ENCODE data around the gene CCDC88C. TPM values are rescaled to one million over a fixed set of nuclear protein-coding genes. Genes with fewer than 3 reads are reported as not detected.

Gene CCDC88C
- total RNA-seq, 1 donor from 2014 or later = 17.8 TPM

DNA sequence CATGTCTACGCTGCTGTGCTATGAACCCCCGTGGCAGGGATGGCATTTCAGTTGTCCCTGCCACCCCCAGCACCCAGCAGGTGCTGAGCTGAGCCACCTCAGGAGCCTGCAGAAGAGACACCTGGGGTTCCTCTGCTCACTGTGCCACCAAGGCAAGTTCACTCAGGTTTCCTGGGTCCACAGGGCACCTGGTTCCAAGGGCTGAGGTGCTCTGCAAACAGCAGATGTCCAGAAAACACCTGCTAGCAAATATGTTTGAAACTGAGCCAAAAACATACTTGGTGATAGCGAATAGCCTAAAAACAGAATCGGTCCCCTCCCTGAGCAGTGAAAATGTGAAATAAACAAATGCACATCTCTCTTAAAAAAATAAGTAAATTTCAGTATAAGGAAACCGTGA, 137.5 kb downstream of the CCDC88C start:
- no peaks in the 10 kb centered on the region for H3K9me3 Mint-ChIP-seq
- no peaks in the 10 kb centered on the region for H3F3A ChIP-seq (ENCODE audit: low read depth)
- no peak overlapping the region for H2AFZ ChIP-seq (replicated peaks)
- no peaks in the 10 kb centered on the region for H3K4me1 Mint-ChIP-seq
- no peaks in the 10 kb centered on the region for H3K79me2 ChIP-seq (ENCODE audit: low read depth)
- no peaks in the 10 kb centered on the region for H3K27me3 ChIP-seq
- DNase-seq (ENCODE audit: low spot score) = no peak
- H3K36me3 Mint-ChIP-seq = peaks cover 32% of the 10 kb centered on the region
- no peak overlapping the region for H3K4me3 ChIP-seq
- no peaks in the 10 kb centered on the region for H3K36me3 ChIP-seq
- H3K27me3 Mint-ChIP-seq (ENCODE audit: insufficient read depth, low read depth) = no peaks in the 10 kb centered on the region
- H3K4me2 ChIP-seq = no peak overlapping the region
- no peaks in the 10 kb centered on the region for H3K4me1 ChIP-seq
- H3K9me3 ChIP-seq (ENCODE audit: low read depth) = no peaks in the 10 kb centered on the region
- H3K4me3 Mint-ChIP-seq = no peak overlapping the region
- no peak overlapping the region for H3K9ac ChIP-seq
- H4K20me1 ChIP-seq (ENCODE audit: low read depth) = no peaks in the 10 kb centered on the region
- TF ChIP-seq EZH2phosphoT487 (IDR thresholded peaks at IDR 0.05) (no peak), EZH2 (IDR thresholded peaks at IDR 0.05) (no peak), CTCF (IDR thresholded peaks at IDR 0.05) (no peak)
- H3K27ac Mint-ChIP-seq = no peak overlapping the region
- H3K27ac ChIP-seq = no peak overlapping the region

DNA sequence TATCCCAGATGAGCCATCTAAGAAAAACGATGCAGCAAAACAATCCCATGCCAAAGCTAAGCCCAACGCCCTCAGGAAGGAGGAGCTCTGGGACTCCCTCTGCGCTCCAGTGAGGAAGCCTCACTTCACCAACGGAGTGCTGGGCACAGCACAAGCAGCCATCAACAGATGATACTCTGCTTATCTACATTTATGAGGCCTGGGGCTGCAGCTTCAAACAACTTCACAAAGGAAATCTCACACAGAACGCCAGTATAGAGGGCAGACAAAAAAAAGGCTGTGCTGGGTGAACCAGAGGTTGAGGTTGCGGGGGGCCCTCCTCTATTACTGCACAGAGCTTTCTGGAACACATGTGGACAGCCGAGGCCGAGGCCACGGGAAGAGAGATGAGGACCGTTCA, 138.3 kb downstream of the CCDC88C start:
- peaks cover 29% of the 10 kb centered on the region for H3K36me3 Mint-ChIP-seq
- no peak overlapping the region for H3K4me3 Mint-ChIP-seq
- Histone ChIP-seq H3K27me3 (no peaks in the 10 kb centered on the region), H3K9ac (no peak overlapping the region), H3K4me2 (no peak overlapping the region), H4K20me1 (ENCODE audit: low read depth) (no peaks in the 10 kb centered on the region), H3K4me3 (no peak overlapping the region), H3K27ac (no peak overlapping the region), H2AFZ (replicated peaks) (no peak overlapping the region), H3F3A (ENCODE audit: low read depth) (no peaks in the 10 kb centered on the region), H3K36me3 (no peaks in the 10 kb centered on the region), H3K4me1 (no peaks in the 10 kb centered on the region), H3K79me2 (ENCODE audit: low read depth) (no peaks in the 10 kb centered on the region), H3K9me3 (ENCODE audit: low read depth) (no peaks in the 10 kb centered on the region)
- TF ChIP-seq EZH2 (IDR thresholded peaks at IDR 0.05) (no peak), CTCF (IDR thresholded peaks at IDR 0.05) (no peak), EZH2phosphoT487 (IDR thresholded peaks at IDR 0.05) (no peak)
- no peak for DNase-seq (ENCODE audit: low spot score)
- H3K4me1 Mint-ChIP-seq = no peaks in the 10 kb centered on the region
- H3K9me3 Mint-ChIP-seq = no peaks in the 10 kb centered on the region
- no peak overlapping the region for H3K27ac Mint-ChIP-seq
- no peaks in the 10 kb centered on the region for H3K27me3 Mint-ChIP-seq (ENCODE audit: insufficient read depth, low read depth)

DNA sequence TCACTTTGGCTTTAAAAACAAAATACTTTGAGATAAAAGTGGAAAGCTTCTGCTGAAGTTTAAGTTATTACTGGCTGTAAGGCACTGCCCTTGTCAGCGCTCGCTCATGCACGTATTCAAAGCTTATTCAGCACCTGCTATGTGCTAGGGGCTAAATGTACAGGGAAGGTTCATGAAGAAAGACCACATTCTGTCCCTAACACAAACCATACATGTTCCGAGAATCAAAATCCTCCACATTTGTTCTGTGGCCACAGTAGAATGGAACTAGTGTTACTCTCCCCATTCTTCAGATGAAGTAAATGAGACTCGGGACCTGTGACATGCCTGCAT, 139.3 kb downstream of the CCDC88C start:
- Histone ChIP-seq H3K9ac (no peak overlapping the region), H2AFZ (replicated peaks) (no peak overlapping the region), H3K79me2 (ENCODE audit: low read depth) (no peaks in the 10 kb centered on the region), H3K27ac (no peak overlapping the region), H3K4me3 (no peak overlapping the region), H3K4me2 (no peak overlapping the region), H3K9me3 (ENCODE audit: low read depth) (no peaks in the 10 kb centered on the region), H3F3A (ENCODE audit: low read depth) (no peaks in the 10 kb centered on the region), H4K20me1 (ENCODE audit: low read depth) (no peaks in the 10 kb centered on the region), H3K36me3 (no peaks in the 10 kb centered on the region), H3K4me1 (no peaks in the 10 kb centered on the region), H3K27me3 (no peaks in the 10 kb centered on the region)
- no peaks in the 10 kb centered on the region for H3K27me3 Mint-ChIP-seq (ENCODE audit: insufficient read depth, low read depth)
- TF ChIP-seq CTCF (IDR thresholded peaks at IDR 0.05) (no peak), EZH2phosphoT487 (IDR thresholded peaks at IDR 0.05) (no peak), EZH2 (IDR thresholded peaks at IDR 0.05) (no peak)
- H3K4me3 Mint-ChIP-seq = no peak overlapping the region
- H3K4me1 Mint-ChIP-seq = no peaks in the 10 kb centered on the region
- no peaks in the 10 kb centered on the region for H3K9me3 Mint-ChIP-seq
- no peak overlapping the region for H3K27ac Mint-ChIP-seq
- DNase-seq (ENCODE audit: low spot score) = no peak
- peaks cover 22% of the 10 kb centered on the region for H3K36me3 Mint-ChIP-seq
